ENCODE measurements around the gene HTATIP2.
A peak's percentile ranks its signal among the peaks of the same experiment; 100 is the strongest.

Gene HTATIP2

GRCh38 chr11:20342347-20343141 lies 21.0 kb upstream of the HTATIP2 start:
- H3K27ac ChIP-seq: no peak overlapping the region
- TF ChIP-seq ZFX (IDR thresholded peaks at IDR 0.05): no peak
- TF ChIP-seq, protein P1, sequence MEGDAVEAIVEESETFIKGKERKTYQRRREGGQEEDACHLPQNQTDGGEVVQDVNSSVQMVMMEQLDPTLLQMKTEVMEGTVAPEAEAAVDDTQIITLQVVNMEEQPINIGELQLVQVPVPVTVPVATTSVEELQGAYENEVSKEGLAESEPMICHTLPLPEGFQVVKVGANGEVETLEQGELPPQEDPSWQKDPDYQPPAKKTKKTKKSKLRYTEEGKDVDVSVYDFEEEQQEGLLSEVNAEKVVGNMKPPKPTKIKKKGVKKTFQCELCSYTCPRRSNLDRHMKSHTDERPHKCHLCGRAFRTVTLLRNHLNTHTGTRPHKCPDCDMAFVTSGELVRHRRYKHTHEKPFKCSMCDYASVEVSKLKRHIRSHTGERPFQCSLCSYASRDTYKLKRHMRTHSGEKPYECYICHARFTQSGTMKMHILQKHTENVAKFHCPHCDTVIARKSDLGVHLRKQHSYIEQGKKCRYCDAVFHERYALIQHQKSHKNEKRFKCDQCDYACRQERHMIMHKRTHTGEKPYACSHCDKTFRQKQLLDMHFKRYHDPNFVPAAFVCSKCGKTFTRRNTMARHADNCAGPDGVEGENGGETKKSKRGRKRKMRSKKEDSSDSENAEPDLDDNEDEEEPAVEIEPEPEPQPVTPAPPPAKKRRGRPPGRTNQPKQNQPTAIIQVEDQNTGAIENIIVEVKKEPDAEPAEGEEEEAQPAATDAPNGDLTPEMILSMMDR (conservative IDR thresholded peaks at IDR 0.05): no peak

DNA sequence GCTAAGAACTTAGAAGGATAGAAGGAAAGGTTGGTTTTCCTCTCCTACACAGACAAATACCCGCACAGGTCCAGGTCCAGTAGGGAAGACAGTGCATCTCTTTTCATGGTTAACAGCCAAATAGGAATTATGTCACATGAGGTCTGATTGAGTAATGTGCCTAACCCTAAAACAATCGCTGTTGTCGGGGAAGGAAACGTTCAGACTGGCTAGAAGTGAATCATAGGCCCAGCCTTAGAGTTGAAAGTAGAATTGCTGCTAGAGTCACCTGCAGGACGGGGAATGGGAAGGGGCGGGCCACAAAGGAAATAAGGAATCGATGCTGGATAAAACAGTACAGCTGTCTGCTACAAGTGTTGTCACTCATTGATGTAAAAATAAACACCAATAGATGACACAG lies 12.4 kb upstream of the HTATIP2 start:
- H3K27ac ChIP-seq: no peak overlapping the region
- TF ChIP-seq, protein P1 (conservative IDR thresholded peaks at IDR 0.05): no peak
- TF ChIP-seq ZFX (IDR thresholded peaks at IDR 0.05): no peak

GRCh38 chr11:20351751-20352262 lies 11.7 kb upstream of the HTATIP2 start:
- no peak for TF ChIP-seq ZFX (IDR thresholded peaks at IDR 0.05)
- TF ChIP-seq, protein P1 (conservative IDR thresholded peaks at IDR 0.05): no peak
- H3K27ac ChIP-seq: no peak overlapping the region

DNA sequence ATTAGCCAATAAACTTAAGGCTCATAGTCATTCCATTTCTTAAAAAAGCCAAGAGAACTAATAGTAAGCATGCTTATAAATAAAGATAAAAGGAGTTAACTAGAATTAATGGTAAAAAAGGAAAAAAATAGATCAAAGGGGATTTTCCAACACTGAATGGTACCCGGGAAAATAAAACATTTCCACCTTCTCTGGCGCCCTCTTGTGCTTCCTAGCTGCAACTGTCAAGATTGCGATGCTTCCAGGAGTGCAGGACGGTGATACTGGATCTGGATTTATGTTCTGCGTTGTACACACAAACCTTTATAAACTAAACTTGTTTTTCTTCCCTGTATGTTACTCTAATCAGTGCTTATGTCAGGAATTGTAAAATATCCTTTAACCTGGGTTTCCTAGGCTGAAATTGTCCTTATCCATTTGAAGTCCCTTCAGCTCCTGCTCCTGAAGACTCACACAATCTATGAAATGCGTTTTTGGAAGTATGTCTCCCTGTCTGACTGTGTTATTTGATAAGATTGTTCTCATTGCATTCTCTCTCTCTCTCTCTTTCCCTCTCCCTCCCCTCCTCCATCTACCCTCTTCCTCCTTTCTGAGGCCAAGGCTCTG lies 9.6 kb upstream of the HTATIP2 start:
- TF ChIP-seq, protein P1 (conservative IDR thresholded peaks at IDR 0.05): peak; percentile 91
- TF ChIP-seq ZFX (IDR thresholded peaks at IDR 0.05): no peak

DNA sequence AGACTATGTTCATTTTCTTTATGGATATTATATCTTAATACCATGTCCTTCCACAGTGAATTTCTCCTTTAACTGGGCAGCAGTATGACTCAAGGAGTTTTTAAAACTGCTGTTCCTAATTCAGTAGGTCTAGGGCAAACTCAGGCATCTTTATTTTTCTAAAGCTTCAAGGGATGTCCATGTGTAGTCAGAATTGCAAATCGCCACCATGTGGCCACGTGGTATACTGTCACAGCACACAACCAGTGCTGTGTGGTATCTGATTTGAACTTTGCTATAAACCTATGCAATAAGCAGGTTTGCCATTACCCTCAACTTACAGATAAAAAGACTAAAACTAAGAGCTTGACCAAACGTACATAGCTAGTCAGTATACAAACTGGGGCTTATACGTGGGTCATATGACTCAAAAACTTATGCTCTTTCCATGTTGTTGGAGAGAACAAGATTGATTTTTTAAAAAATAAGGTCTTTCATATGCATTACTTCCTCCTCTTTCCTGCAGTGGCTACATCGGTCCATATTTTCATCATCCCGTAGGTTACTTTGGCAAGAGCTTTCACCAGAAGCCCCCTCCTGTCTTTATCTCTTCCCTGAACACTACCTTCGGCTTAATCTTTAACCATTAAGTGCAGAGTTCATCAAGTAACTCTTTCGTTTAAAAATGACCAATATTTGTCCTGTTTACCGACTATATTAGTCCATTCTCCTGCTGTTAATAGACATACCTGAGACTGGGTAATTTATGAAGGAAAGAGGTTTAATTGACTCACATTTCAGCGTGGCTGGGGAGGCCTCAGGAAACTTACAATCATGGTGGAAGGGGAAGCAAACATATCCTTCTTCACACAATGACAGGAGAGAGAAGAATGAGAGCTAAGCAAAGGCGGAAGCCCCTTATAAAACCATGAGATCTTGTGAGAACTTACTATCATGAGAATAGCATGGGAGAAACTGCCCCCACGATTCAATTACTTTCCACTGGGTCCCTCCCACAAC lies 8.0 kb upstream of the HTATIP2 start:
- TF ChIP-seq ZFX (IDR thresholded peaks at IDR 0.05): no peak
- TF ChIP-seq, protein P1 (conservative IDR thresholded peaks at IDR 0.05): peak; percentile 77
- no peak overlapping the region for H3K27ac ChIP-seq

More for the DNA sequence above, 9.6 kb upstream of the HTATIP2 start:
- no peak overlapping the region for H3K27ac ChIP-seq

GRCh38 chr11:20357150-20357549 lies 6.4 kb upstream of the HTATIP2 start:
- TF ChIP-seq, protein P1 (conservative IDR thresholded peaks at IDR 0.05): no peak
- no peak for TF ChIP-seq ZFX (IDR thresholded peaks at IDR 0.05)
- H3K27ac ChIP-seq: no peak overlapping the region
